ENCODE results near the gene SACM1L. TPM values are rescaled to one million over a fixed set of nuclear protein-coding genes. Genes with fewer than 3 reads are reported as not detected.

SACM1L gene
- total and polyA plus RNA-seq, 2 of the 4 experiments (the other 2 are of a cell fraction) = 19.0 to 40.9 TPM

GRCh38 chr3:45647148-45647619 is 42.0 kb upstream of the SACM1L start:
- Histone ChIP-seq H3K56ac (ENCODE audit: extremely low read depth, insufficient read depth, low read length) (peak overlapping the region; percentile 44), H3K4me3 (ENCODE audit: insufficient read depth, low read depth, low read length) (no peak overlapping the region), H2AFZ (replicated peaks; ENCODE audit: low read length, poor library complexity) (peak overlapping the region; percentile 48), H3K79me1 (ENCODE audit: low read depth in 1 of 2, low read length in 2 of 2) (peaks cover 25 to 56% of the 10 kb centered on the region in 2 experiments), H4K20me1 (ENCODE audit: insufficient read depth, low read length) (peaks cover 20% of the 10 kb centered on the region), H2BK15ac (ENCODE audit: low read depth, low read length) (peak overlapping the region; percentile 75; the same call in 2 of the 3 replicates), H3K14ac (replicated peaks; ENCODE audit: low read depth, low read length) (peak overlapping the region; percentile 98), H3K4me1 (ENCODE audit: control insufficient read depth, insufficient read depth, low read length) (peaks cover 42% of the 10 kb centered on the region), H4K5ac (ENCODE audit: low read depth, low read length) (peak overlapping the region; percentile 88), H3K27me3 (ENCODE audit: control insufficient read depth, insufficient read depth, low read length) (no peaks in the 10 kb centered on the region), H3K4ac (ENCODE audit: low read depth, low read length) (peak overlapping the region; percentile 98), H3K9me1 (ENCODE audit: insufficient read depth, low read length) (peaks cover 33% of the 10 kb centered on the region), H3K36me3 (ENCODE audit: control insufficient read depth, insufficient read depth, low read length) (peaks cover 3% of the 10 kb centered on the region), H3K27ac (ENCODE audit: insufficient read depth, low read length) (peak overlapping the region; percentile 93), H2BK5ac (ENCODE audit: low read depth, low read length, poor library complexity, severe bottlenecking) (peak overlapping the region; percentile 98), H3K9ac (ENCODE audit: low read depth, low read length) (peak overlapping the region; percentile 15; the same call in 1 of the 2 replicates), H2AK9ac (replicated peaks; ENCODE audit: low read depth, low read length, poor library complexity) (peak overlapping the region; percentile 78), H2BK20ac (ENCODE audit: low read depth, low read length) (peak overlapping the region; percentile 98), H3K9me3 (ENCODE audit: control insufficient read depth, insufficient read depth, low read length) (no peaks in the 10 kb centered on the region), H2BK120ac (ENCODE audit: low read depth, low read length) (peak overlapping the region; percentile 97), H3K18ac (ENCODE audit: low read depth, low read length) (peak overlapping the region; percentile 84), H3K4me2 (ENCODE audit: low read depth, low read length) (peak overlapping the region; percentile 18; the same call in 1 of the 2 replicates), H4K91ac (ENCODE audit: insufficient read depth, low read depth, low read length) (peak overlapping the region; percentile 97), H2AK5ac (ENCODE audit: low read depth, low read length) (peak overlapping the region; percentile 100), H4K8ac (ENCODE audit: low read depth in 2 of 2, low read length in 2 of 2) (peak overlapping the region; percentile 60 to 90), H3K23ac (ENCODE audit: low read depth, low read length) (peak overlapping the region; percentile 83)
- DNase-seq (peak; percentile 94), ATAC-seq (ENCODE audit: low read depth) (peak; percentile 44)
- in situ Hi-C loops (cut with MboI; ENCODE audit: low sequenced_read_pairs) (no loop called here), dilution Hi-C loops (cut with HindIII; ENCODE audit: low sequenced_read_pairs, unreplicated experiment) (no loop called here), intact Hi-C loops (cut with micrococcal nuclease) (no loop called here)
- TF ChIP-seq, protein P1, sequence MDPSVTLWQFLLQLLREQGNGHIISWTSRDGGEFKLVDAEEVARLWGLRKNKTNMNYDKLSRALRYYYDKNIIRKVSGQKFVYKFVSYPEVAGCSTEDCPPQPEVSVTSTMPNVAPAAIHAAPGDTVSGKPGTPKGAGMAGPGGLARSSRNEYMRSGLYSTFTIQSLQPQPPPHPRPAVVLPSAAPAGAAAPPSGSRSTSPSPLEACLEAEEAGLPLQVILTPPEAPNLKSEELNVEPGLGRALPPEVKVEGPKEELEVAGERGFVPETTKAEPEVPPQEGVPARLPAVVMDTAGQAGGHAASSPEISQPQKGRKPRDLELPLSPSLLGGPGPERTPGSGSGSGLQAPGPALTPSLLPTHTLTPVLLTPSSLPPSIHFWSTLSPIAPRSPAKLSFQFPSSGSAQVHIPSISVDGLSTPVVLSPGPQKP (IDR thresholded peaks at IDR 0.05; ENCODE audit: borderline replicate concordance, low read depth, low read length) = no peak
- no peak for TF ChIP-seq RAD21 (IDR thresholded peaks at IDR 0.05; ENCODE audit: low read length)
- TF ChIP-seq CEBPB (IDR thresholded peaks at IDR 0.05; ENCODE audit: low read depth, low read length) = peak; percentile 99
- TF ChIP-seq BHLHE40 (IDR thresholded peaks at IDR 0.05; ENCODE audit: low read depth, low read length) = no peak
- peak; percentile 31 for TF ChIP-seq MAFK (IDR thresholded peaks at IDR 0.05; ENCODE audit: low read depth, low read length)
- TF ChIP-seq NFE2L2 (IDR thresholded peaks at IDR 0.05; ENCODE audit: low read depth, low read length) = no peak
- peak; percentile 94 for TF ChIP-seq FOS (IDR thresholded peaks at IDR 0.05; ENCODE audit: low read depth, low read length)
- peak; percentile 84 for TF ChIP-seq RCOR1 (IDR thresholded peaks at IDR 0.05; ENCODE audit: insufficient replicate concordance, low read length)
- CTCF ChIA-PET = interaction anchor here (1.0 to 1.8 kb wide), 4 partner anchors 9 to 140 kb away, joined by 3 to 4 read pairs (median 4); no protein-coding TSS in a partner anchor
- BruUV-seq (replicated peaks) = no TSS peak
- POLR2A ChIA-PET (ENCODE audit: unreplicated experiment) = no interaction called here
- WGBS, 2 experiments (ENCODE audit: extremely low coverage in 2 of 2, insufficient read length in 1 of 2) = 50% methylated on average over 2 of the region's 6 CpGs; no CpG with 5 or more reads in 1 of the 2 experiments

Data from IMR-90 (cell line).